ENCODE data around the gene AK8. TPM values are rescaled to one million over a fixed set of nuclear protein-coding genes. Genes with fewer than 3 reads are reported as not detected.

The AK8 gene
- total and polyA plus RNA-seq, 2 donors = 1.8 to 2.3 TPM

GRCh38 chr9:132869266-132869665, 8.8 kb downstream of the AK8 start:
- H3K36me3 ChIP-seq (ENCODE audit: control insufficient read depth in 2 of 2, insufficient read depth in 2 of 2, low read length in 1 of 2) = peaks cover 0 to 3% of the 10 kb centered on the region in 2 donors
- H3K27ac ChIP-seq (ENCODE audit: low read depth in 1 of 2, low read length in 1 of 2) = no peak overlapping the region
- no peaks in the 10 kb centered on the region for H3K27me3 ChIP-seq (ENCODE audit: control insufficient read depth in 2 of 2, insufficient read depth in 1 of 2, low read length in 1 of 2)
- H3K4me1 ChIP-seq (ENCODE audit: control insufficient read depth in 2 of 2, insufficient read depth in 2 of 2, low read length in 2 of 2) = peaks cover 4 to 13% of the 10 kb centered on the region in 2 donors
- WGBS = 98% methylated on average over 9 of the region's 9 CpGs
- no peaks in the 10 kb centered on the region for H3K9me3 ChIP-seq (ENCODE audit: control insufficient read depth in 2 of 2, insufficient read depth in 1 of 2, low read length in 1 of 2)
- DNase-seq (ENCODE audit: low read depth in 6 of 9, low spot score in 9 of 9) = no peak
- no peak overlapping the region for H3K4me3 ChIP-seq (ENCODE audit: low read length in 2 of 2)

- H3K36me3 ChIP-seq (ENCODE audit: control insufficient read depth in 2 of 2, insufficient read depth in 2 of 2, low read length in 1 of 2) = peaks cover 0 to 3% of the 10 kb centered on the region in 2 donors
- DNase-seq (ENCODE audit: low read depth in 6 of 9, low spot score in 9 of 9) = no peak
- no peak overlapping the region for H3K4me3 ChIP-seq (ENCODE audit: low read length in 2 of 2)
- H3K27ac ChIP-seq (ENCODE audit: low read depth in 1 of 2, low read length in 1 of 2) = no peak overlapping the region
- no peaks in the 10 kb centered on the region for H3K27me3 ChIP-seq (ENCODE audit: control insufficient read depth in 2 of 2, insufficient read depth in 1 of 2, low read length in 1 of 2)
- peaks cover 17 to 30% of the 10 kb centered on the region in 2 donors for H3K4me1 ChIP-seq (ENCODE audit: control insufficient read depth in 2 of 2, insufficient read depth in 2 of 2, low read length in 2 of 2)
- WGBS = 97% methylated on average over 8 of the region's 8 CpGs
- no peaks in the 10 kb centered on the region for H3K9me3 ChIP-seq (ENCODE audit: control insufficient read depth in 2 of 2, insufficient read depth in 1 of 2, low read length in 1 of 2)
Observed at GRCh38 chr9:132866898-132867297, 11.2 kb downstream of the AK8 start.

DNA sequence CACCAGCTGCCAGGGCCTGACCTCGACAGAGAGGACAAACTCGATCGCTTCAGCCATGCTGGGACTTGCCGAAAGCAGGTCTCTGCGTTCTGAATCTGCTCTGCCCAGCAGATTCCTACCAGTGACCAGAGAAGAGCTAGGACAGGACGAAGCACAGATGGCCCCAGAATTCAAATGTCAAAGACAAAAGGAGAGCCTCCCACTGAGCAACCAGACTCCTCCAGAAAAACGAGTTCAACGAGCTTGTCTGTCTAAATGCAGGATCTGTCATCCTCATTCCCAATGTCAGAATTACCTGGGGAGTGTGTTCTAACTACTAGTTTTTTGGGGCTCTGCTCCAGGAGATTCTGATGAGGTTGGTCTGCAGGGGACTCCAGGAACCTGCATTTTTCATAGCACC, 13.4 kb downstream of the AK8 start:
- H3K27ac ChIP-seq (ENCODE audit: low read depth in 1 of 2, low read length in 1 of 2) = no peak overlapping the region

GRCh38 chr9:132864277-132864676, 13.8 kb downstream of the AK8 start:
- 86% methylated on average over 2 of the region's 2 CpGs for WGBS
- H3K27me3 ChIP-seq (ENCODE audit: control insufficient read depth in 2 of 2, insufficient read depth in 1 of 2, low read length in 1 of 2) = no peaks in the 10 kb centered on the region
- DNase-seq (ENCODE audit: low read depth in 6 of 9, low spot score in 9 of 9) = no peak
- no peaks in the 10 kb centered on the region for H3K9me3 ChIP-seq (ENCODE audit: control insufficient read depth in 2 of 2, insufficient read depth in 1 of 2, low read length in 1 of 2)
- peaks cover 43 to 56% of the 10 kb centered on the region in 2 donors for H3K4me1 ChIP-seq (ENCODE audit: control insufficient read depth in 2 of 2, insufficient read depth in 2 of 2, low read length in 2 of 2)
- H3K36me3 ChIP-seq (ENCODE audit: control insufficient read depth in 2 of 2, insufficient read depth in 2 of 2, low read length in 1 of 2) = peaks cover 0 to 1% of the 10 kb centered on the region in 2 donors
- H3K27ac ChIP-seq (ENCODE audit: low read depth in 1 of 2, low read length in 1 of 2) = no peak overlapping the region
- no peak overlapping the region for H3K4me3 ChIP-seq (ENCODE audit: low read length in 2 of 2)

More for the DNA sequence above, 13.4 kb downstream of the AK8 start:
- no peak overlapping the region for H3K4me3 ChIP-seq (ENCODE audit: low read length in 2 of 2)
- DNase-seq (ENCODE audit: low read depth in 6 of 9, low spot score in 9 of 9) = no peak
- no peaks in the 10 kb centered on the region for H3K27me3 ChIP-seq (ENCODE audit: control insufficient read depth in 2 of 2, insufficient read depth in 1 of 2, low read length in 1 of 2)
- H3K4me1 ChIP-seq (ENCODE audit: control insufficient read depth in 2 of 2, insufficient read depth in 2 of 2, low read length in 2 of 2) = peaks cover 39 to 52% of the 10 kb centered on the region in 2 donors
- H3K36me3 ChIP-seq (ENCODE audit: control insufficient read depth in 2 of 2, insufficient read depth in 2 of 2, low read length in 1 of 2) = peaks cover 0 to 3% of the 10 kb centered on the region in 2 donors
- H3K9me3 ChIP-seq (ENCODE audit: control insufficient read depth in 2 of 2, insufficient read depth in 1 of 2, low read length in 1 of 2) = no peaks in the 10 kb centered on the region
- WGBS = 91% methylated on average over 8 of the region's 8 CpGs

GRCh38 chr9:132863096-132863495, 15.0 kb downstream of the AK8 start:
- 95% methylated on average over 12 of the region's 12 CpGs for WGBS
- no peak for DNase-seq (ENCODE audit: low read depth in 6 of 9, low spot score in 9 of 9)
- no peaks in the 10 kb centered on the region for H3K9me3 ChIP-seq (ENCODE audit: control insufficient read depth in 2 of 2, insufficient read depth in 1 of 2, low read length in 1 of 2)
- H3K27ac ChIP-seq (ENCODE audit: low read depth in 1 of 2, low read length in 1 of 2) = peak overlapping the region in 1 of 2 donors; percentile 33
- peaks cover 55 to 68% of the 10 kb centered on the region in 2 donors for H3K4me1 ChIP-seq (ENCODE audit: control insufficient read depth in 2 of 2, insufficient read depth in 2 of 2, low read length in 2 of 2)
- no peak overlapping the region for H3K4me3 ChIP-seq (ENCODE audit: low read length in 2 of 2)
- H3K36me3 ChIP-seq (ENCODE audit: control insufficient read depth in 2 of 2, insufficient read depth in 2 of 2, low read length in 1 of 2) = no peaks in the 10 kb centered on the region
- H3K27me3 ChIP-seq (ENCODE audit: control insufficient read depth in 2 of 2, insufficient read depth in 1 of 2, low read length in 1 of 2) = no peaks in the 10 kb centered on the region

DNA sequence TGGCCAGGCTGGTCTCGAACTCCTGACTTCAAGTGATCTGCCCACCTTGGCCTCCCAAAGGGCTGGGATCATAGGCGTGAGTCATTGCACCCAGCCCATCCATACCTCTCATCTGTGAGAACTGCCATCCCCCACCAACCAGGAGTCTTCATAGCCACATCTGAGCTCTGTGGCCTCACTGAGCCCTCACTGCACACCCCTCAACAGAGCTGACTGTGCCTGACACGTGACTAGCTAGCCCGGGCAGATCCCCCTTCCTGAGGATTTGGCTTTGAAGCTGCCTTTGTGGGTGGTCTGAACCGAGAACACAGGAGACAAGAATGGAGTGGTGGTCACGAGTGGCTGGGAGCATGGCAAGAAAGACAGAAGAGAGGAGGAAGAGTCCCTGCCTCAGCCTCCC, 15.6 kb downstream of the AK8 start:
- peak in 2 of 9 donors; percentile 49 to 72 for DNase-seq (ENCODE audit: low read depth in 6 of 9, low spot score in 9 of 9)
- H3K4me3 ChIP-seq (ENCODE audit: low read length in 2 of 2) = no peak overlapping the region
- H3K27ac ChIP-seq (ENCODE audit: low read depth in 1 of 2, low read length in 1 of 2) = peak overlapping the region in 1 of 2 donors; percentile 32
- H3K9me3 ChIP-seq (ENCODE audit: control insufficient read depth in 2 of 2, insufficient read depth in 1 of 2, low read length in 1 of 2) = no peaks in the 10 kb centered on the region
- no peaks in the 10 kb centered on the region for H3K36me3 ChIP-seq (ENCODE audit: control insufficient read depth in 2 of 2, insufficient read depth in 2 of 2, low read length in 1 of 2)
- H3K4me1 ChIP-seq (ENCODE audit: control insufficient read depth in 2 of 2, insufficient read depth in 2 of 2, low read length in 2 of 2) = peaks cover 61 to 74% of the 10 kb centered on the region in 2 donors
- WGBS = 21% methylated on average over 6 of the region's 6 CpGs
- no peaks in the 10 kb centered on the region for H3K27me3 ChIP-seq (ENCODE audit: control insufficient read depth in 2 of 2, insufficient read depth in 1 of 2, low read length in 1 of 2)

DNA sequence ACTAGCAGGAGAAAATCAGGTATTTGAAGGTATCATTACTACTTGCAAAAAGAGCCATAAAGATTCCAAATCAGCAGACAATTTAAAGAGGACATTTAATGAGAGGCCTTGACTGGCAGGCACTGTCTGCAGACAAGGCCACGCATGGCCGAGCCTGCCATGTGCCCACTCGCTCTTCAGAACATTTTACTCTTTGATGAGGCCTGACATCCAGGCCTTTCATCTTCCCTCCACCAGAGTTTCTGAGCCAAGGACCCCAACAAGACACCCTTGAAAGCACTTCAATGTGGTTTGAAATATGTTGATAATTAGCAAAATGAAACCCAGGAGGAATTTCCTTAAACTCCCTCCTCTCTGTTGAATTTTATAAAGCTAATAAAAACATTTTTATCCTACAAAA, 16.4 kb downstream of the AK8 start:
- H3K36me3 ChIP-seq (ENCODE audit: control insufficient read depth in 2 of 2, insufficient read depth in 2 of 2, low read length in 1 of 2) = no peaks in the 10 kb centered on the region
- no peak overlapping the region for H3K27ac ChIP-seq (ENCODE audit: low read depth in 1 of 2, low read length in 1 of 2)
- WGBS = 90% methylated on average over 3 of the region's 3 CpGs
- peaks cover 67 to 82% of the 10 kb centered on the region in 2 donors for H3K4me1 ChIP-seq (ENCODE audit: control insufficient read depth in 2 of 2, insufficient read depth in 2 of 2, low read length in 2 of 2)
- no peaks in the 10 kb centered on the region for H3K27me3 ChIP-seq (ENCODE audit: control insufficient read depth in 2 of 2, insufficient read depth in 1 of 2, low read length in 1 of 2)
- no peaks in the 10 kb centered on the region for H3K9me3 ChIP-seq (ENCODE audit: control insufficient read depth in 2 of 2, insufficient read depth in 1 of 2, low read length in 1 of 2)
- DNase-seq (ENCODE audit: low read depth in 6 of 9, low spot score in 9 of 9) = no peak
- no peak overlapping the region for H3K4me3 ChIP-seq (ENCODE audit: low read length in 2 of 2)

- H3K36me3 ChIP-seq (ENCODE audit: control insufficient read depth in 2 of 2, insufficient read depth in 2 of 2, low read length in 1 of 2) = no peaks in the 10 kb centered on the region
- H3K4me1 ChIP-seq (ENCODE audit: control insufficient read depth in 2 of 2, insufficient read depth in 2 of 2, low read length in 2 of 2) = peaks cover 71 to 93% of the 10 kb centered on the region in 2 donors
- no peaks in the 10 kb centered on the region for H3K9me3 ChIP-seq (ENCODE audit: control insufficient read depth in 2 of 2, insufficient read depth in 1 of 2, low read length in 1 of 2)
- no peak overlapping the region for H3K4me3 ChIP-seq (ENCODE audit: low read length in 2 of 2)
- peak overlapping the region in 1 of 2 donors; percentile 50 for H3K27ac ChIP-seq (ENCODE audit: low read depth in 1 of 2, low read length in 1 of 2)
- 92% methylated on average over 7 of the region's 7 CpGs for WGBS
- no peaks in the 10 kb centered on the region for H3K27me3 ChIP-seq (ENCODE audit: control insufficient read depth in 2 of 2, insufficient read depth in 1 of 2, low read length in 1 of 2)
- DNase-seq (ENCODE audit: low read depth in 6 of 9, low spot score in 9 of 9) = no peak
Observed at GRCh38 chr9:132858751-132859150, 19.3 kb downstream of the AK8 start.

- Histone ChIP-seq H3K27ac (ENCODE audit: low read depth in 1 of 2, low read length in 1 of 2) (peak overlapping the region; percentile 58 to 61), H3K4me3 (ENCODE audit: low read length in 2 of 2) (no peak overlapping the region), H3K27me3 (ENCODE audit: control insufficient read depth in 2 of 2, insufficient read depth in 1 of 2, low read length in 1 of 2) (no peaks in the 10 kb centered on the region), H3K9me3 (ENCODE audit: control insufficient read depth in 2 of 2, insufficient read depth in 1 of 2, low read length in 1 of 2) (no peaks in the 10 kb centered on the region), H3K36me3 (ENCODE audit: control insufficient read depth in 2 of 2, insufficient read depth in 2 of 2, low read length in 1 of 2) (no peaks in the 10 kb centered on the region), H3K4me1 (ENCODE audit: control insufficient read depth in 2 of 2, insufficient read depth in 2 of 2, low read length in 2 of 2) (peaks cover 71 to 91% of the 10 kb centered on the region in 2 donors)
- peak in 2 of 9 donors; percentile 54 to 72 for DNase-seq (ENCODE audit: low read depth in 6 of 9, low spot score in 9 of 9)
- 77% methylated on average over 24 of the region's 24 CpGs for WGBS
Observed at GRCh38 chr9:132857616-132858342, 20.3 kb downstream of the AK8 start.
